GM12891 (cell line): ENCODE measurements around the gene ATG16L1.

Source experiments
- PAX5 ChIP-seq: IDR thresholded peaks from 2 replicates; pipeline ENCODE4 v1.6.1; 2011; ENCODE audit warnings: low read length, moderate library complexity, mild to moderate bottlenecking; ENCODE audit not compliant: insufficient read depth, severe bottlenecking
- POLR2A ChIP-seq: IDR thresholded peaks from 2 replicates; pipeline ENCODE4 v1.6.1; 2011; ENCODE audit warnings: low read depth, low read length, control low read depth
- POLR2AphosphoS5 ChIP-seq: IDR thresholded peaks from 2 replicates; pipeline ENCODE4 v1.6.1; 2011; ENCODE audit warnings: low read depth, low read length, control low read depth
- POU2F2 ChIP-seq: IDR thresholded peaks from 2 replicates; pipeline ENCODE4 v1.6.1; 2011; ENCODE audit warnings: low read depth, mild to moderate bottlenecking, control low read depth, low read length, moderate library complexity
- SPI1 ChIP-seq: IDR thresholded peaks from 2 replicates; pipeline ENCODE4 v1.6.1; 2011; ENCODE audit warnings: low read depth, low read length, control low read depth
- TAF1 ChIP-seq: IDR thresholded peaks from 2 replicates; pipeline ENCODE4 v1.6.1; 2011; ENCODE audit warnings: low read depth, low read length, control low read depth

DNA sequence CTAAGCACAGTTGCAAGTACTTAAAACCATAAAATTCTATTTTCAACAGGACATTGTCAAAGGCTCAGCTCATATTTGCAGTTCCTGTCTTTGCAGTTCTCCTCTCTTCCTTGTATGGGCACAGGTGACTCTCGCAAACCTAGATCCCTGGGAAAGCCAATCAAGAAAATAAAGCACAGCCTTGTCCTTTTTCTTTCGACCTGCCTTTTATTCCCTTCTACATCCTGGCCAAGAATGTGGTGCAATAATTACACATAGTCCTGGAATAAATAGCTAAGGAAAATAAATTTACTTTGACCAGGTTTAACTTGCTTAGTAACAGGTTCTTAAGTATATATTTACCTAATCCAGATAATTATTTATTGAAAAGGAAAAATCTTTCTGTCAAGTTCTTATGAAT lies 20.2 kb downstream of the ATG16L1 start:
- TF ChIP-seq POLR2A (no peak), TAF1 (no peak), POLR2AphosphoS5 (no peak), SPI1 (no peak), PAX5 (no peak), POU2F2 (no peak)
